PC-3 (cell line): ENCODE measurements around the gene OPRM1.

Experiments used
- CTCF ChIP-seq: fragments of 300-600 bp; sonication (generic); conservative IDR thresholded peaks from 2 replicates; pipeline ENCODE4 v1.5.1; 2017; ENCODE audit warnings: antibody characterized with exemption, low read depth, mild to moderate bottlenecking, low read length
- EZH2 ChIP-seq: fragments of 300-600 bp; sonication (generic); IDR thresholded peaks from one replicate; pipeline ENCODE4 v1.6.1; 2017; ENCODE audit warnings: antibody characterized with exemption, mild to moderate bottlenecking, low read length; ENCODE audit not compliant: unreplicated experiment
- EZH2phosphoT487 ChIP-seq: fragments of 300-600 bp; sonication (generic); IDR thresholded peaks from 2 replicates; pipeline ENCODE4 v1.6.1; 2018; ENCODE audit warnings: mild to moderate bottlenecking, antibody characterized with exemption, low read length, borderline replicate concordance

- TF ChIP-seq CTCF (no peak), EZH2 (no peak), EZH2phosphoT487 (no peak)
Measured at GRCh38 chr6:154161689-154162088, 122.6 kb downstream of the OPRM1 start.
